Activated naive CD4-positive, alpha-beta T cell (primary cell): Measurements from ENCODE around the gene CLEC16A.

Source experiments
- DNase-seq, 4 experiments: peaks; one replicate each; lab custom pipeline; 2025; lab: John Stamatoyannopoulos, UW

CLEC16A gene

GRCh38 chr16:11060842-11061241, 116.5 kb downstream of the CLEC16A start:
- no peak for DNase-seq

DNA sequence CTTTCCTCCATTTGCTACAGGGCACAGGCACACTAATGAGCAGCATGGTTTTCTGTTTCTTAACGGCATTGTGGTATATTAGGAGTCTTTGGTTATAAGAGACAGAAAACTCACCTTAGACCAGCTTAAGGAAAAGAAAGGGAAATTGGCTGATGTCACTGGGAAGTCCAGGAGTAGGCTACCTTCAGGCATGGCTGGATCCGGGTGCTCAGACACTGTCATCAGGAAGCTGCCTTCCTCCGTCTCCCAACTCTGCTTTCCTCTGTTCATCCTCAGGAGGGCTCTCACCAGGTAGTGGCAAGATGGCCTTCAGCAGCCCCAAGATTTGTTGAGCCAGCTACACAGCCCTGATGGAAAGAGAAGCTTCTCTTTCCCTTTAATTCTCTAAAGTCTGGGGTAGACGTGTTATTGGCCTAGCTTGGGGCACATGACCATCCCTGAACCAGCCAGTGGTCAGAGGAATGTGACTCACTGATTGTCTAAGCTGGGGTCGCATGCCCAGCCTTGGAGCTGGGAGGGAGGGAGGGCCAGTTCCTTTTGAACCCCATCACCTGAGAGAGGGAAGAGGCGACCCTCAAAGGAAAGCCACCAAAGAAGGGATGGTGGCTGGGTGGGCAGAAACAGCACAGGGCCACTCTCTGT, 117.4 kb downstream of the CLEC16A start:
- no peak for DNase-seq

DNA sequence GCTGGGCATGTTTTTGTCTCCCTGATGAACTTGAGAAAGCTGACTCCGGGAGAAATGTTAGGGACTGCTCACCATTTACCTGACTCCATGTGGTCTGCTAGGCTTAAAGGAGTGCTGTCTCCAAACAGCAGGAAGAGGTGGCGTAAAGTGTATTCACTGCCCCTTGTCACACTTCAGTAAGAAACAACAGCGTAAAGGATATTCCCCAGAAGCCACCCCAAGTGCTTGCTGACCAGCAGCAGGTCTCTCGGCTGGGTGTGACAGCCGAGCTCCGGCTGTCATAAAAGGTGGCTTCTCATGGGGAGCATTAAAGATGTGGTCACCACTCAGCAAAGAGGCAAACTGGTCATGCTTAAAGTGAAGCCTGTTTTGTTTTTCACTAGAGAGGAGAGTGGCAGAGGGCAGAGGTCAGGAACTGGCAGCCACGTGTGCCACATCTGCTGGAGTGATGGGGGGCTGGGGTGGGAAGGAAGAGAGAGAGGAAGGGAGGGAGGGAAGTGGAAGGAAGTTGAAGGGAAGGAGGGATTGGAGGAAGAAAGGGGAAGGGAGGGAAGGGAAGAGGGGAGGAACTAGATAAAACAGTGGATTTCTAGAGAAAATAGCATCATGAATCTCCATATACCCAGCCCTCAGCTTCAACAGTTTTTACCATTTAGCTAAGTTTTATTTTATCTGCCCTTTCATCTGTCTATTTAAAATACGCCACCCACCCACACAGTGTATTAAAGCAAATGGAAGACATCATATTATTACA, 119.3 kb downstream of the CLEC16A start:
- no peak for DNase-seq

GRCh38 chr16:11064202-11064540, 119.8 kb downstream of the CLEC16A start:
- DNase-seq, result no peak

DNA sequence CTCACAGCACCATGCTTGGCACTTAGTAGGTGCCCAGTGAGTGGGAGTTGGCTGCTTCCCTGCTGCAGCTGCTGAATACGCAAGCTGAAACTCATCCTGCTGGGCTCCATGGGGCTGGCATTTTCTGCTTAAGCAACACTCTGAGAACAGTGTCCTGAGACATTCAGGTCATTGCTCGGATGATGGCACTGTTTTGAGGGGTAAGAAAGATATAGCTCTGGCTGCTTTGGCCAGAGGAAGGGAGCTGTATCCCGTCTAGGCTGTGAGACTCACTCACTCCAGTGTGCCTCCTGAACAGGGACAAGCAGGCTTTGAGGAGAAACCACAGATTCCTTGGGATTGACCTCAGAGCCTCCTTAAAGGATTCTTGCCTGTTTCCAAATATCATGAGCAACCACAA, 120.5 kb downstream of the CLEC16A start:
- no peak for DNase-seq

- DNase-seq, result no peak
Measured at GRCh38 chr16:11066261-11066870, 122.0 kb downstream of the CLEC16A start.

- no peak for DNase-seq
Measured at GRCh38 chr16:11067266-11067665, 122.9 kb downstream of the CLEC16A start.

GRCh38 chr16:11067697-11068141, 123.4 kb downstream of the CLEC16A start:
- no peak for DNase-seq

- no peak for DNase-seq
Measured at GRCh38 chr16:11071829-11072228, 127.5 kb downstream of the CLEC16A start.

- DNase-seq, result no peak
Measured at GRCh38 chr16:11072420-11073153, 128.2 kb downstream of the CLEC16A start.

DNA sequence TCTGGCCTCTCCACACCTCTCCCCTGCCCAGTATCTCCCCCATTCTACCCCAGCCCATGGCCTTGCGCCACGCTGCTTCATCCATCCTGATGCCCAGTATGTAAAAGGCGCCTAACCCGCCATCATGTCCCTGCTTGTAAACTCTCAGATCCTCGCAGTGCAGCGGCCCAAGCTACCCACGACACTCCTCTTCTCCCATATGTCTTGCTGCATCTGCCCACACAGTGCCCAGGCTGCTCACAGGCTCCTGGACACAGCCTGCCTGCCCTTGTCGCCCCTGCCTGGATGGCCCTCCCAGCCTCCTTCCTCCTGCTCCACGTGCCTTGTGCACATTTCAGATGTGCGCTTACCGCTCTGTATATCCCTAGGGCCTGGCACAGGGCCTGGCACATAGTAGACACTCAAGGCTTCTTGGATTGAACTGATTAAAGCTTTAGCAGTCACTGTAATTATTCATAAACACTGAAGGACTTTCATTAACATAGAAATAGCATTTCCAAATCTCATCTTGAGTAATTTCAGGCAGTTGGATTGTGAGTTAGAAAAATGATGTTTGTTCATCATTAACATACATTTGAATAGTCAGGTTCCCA, 129.1 kb downstream of the CLEC16A start:
- no peak for DNase-seq

GRCh38 chr16:11074131-11074530, 129.8 kb downstream of the CLEC16A start:
- no peak for DNase-seq

DNA sequence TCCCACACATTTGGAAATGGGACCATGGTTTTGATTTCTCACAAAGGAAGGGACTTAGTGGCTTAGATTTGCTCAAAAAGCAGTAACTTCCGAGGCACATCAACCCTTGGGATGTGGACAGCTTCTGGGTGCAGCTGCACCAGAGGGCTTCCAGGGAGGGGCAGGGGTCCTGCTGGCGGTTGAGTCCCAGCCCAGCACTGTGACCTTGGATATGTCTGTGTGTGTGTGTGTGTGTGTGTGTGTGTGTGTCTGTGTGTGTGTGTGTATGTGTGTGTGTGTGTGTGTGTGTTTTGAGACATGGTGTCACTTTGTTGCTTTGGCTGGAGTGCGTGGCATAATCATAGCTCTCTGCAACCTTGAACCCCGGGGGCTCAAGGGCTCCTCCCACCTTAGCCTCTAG, 130.8 kb downstream of the CLEC16A start:
- DNase-seq, result no peak

- no peak for DNase-seq
Measured at GRCh38 chr16:11076259-11077018, 132.1 kb downstream of the CLEC16A start.

DNA sequence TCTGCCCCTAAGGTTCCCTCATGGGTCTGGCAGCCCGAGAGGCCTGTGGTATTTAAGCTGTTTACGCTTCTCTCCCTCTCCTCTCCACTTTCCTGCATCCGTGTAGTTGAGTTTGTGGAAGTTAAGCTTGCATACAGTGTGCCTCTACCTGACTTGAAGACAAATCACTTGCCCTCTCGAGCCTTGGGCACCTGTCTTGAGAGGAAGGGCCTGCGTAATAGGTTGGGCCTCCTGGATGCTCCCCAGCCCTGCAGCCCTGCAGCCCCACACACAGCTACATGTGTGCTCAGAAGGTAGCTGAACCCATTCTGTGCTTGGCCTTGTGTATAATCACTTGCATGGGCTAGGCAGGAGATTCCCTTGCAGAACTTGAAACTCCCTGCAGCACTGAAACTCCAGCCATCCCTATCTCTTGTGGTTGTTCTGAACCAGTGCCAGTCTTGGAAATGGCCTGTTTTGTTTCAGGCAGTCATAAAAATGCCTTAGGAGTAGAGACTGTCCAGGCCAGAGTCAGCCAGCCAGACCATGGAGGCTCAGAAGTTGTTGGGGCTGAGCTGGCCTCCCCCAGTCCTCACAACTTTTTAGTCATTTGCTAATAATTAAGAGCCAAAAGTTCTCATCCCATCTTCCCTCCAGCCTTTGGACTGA, 134.6 kb downstream of the CLEC16A start:
- DNase-seq, result no peak

GRCh38 chr16:11079652-11080187, 135.4 kb downstream of the CLEC16A start:
- DNase-seq, result no peak

DNA sequence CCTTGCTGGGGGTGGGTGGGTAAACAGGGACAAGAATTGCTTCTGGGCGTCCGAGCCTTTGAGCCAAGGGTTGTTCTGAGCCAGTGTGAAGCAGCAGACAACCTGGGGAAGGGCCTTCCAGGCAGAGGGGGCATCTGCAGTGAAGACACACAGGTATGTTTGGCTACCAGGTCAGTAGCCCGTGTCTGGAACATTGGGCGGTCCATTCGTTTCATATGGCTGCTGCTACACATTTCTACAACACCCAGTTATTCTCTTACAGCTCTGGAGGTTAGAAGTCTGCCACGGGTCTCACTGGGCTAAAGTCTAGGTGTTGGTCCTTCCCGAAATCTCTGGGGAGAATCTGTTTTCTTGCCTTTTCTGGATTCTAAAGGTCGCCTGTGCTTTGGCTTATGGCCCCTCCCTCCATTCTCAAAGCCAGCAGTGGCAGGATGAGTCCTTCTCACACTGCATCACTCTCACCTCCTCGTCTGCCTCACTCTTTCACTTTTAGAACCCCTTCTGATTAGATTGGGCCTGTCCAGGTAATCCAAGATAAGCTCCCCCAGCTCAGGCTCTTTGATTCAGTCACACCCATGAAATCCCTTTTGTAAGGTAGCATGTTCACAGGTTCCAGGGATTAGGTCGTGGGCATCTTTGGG, 136.1 kb downstream of the CLEC16A start:
- DNase-seq, result no peak

DNA sequence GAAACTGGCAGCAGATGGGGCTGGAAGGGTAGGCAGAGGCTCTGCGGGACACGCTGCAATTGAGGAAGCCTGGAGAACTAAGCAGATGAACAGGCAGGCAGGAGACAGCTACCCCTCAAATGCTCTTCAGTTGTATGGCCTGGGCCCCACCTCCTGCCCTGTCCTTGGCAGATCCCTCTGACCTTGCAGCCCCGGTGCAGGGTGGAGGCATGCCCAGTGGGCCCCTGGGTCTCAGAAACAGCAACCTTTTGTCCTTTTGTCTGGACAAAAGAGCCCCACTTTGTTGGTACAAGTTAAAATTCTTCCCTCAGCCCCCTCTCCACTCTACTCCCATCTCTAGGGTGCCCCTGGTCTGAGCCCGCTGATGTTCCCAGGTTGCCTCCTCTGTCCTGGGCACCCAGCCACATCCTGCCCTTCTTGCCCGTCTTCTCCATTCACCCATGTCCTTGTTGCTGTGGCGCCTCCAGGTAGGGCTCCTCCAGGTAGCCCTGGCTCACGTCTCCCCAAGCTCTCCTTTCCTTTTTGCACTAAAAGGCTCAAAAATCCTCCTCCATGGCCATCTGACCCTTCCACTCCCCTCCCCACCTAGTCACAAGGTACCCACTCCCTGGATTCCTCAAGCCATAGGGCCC, 136.8 kb downstream of the CLEC16A start:
- no peak for DNase-seq

- no peak for DNase-seq
Measured at GRCh38 chr16:11082108-11082859, 137.9 kb downstream of the CLEC16A start.
